Measurements from ENCODE around the gene HELZ2.

DNA sequence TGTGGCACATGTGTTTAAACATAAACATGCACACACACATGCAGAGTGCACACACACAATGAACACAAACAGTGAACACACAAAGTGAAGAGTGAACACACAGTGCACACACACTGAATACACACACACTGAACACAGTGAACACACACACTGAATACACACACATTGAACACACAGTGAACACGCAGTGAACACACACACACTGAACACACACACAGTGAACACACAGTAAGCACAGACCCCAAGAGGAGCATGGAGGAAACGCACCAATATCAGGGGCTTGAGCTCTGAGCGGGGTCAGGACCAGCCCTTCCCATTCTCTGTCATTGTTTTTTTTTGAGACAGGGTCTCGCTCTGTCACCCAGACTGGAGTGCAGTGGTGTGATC is 17.1 kb upstream of the HELZ2 start:
- TF ChIP-seq, protein P1, sequence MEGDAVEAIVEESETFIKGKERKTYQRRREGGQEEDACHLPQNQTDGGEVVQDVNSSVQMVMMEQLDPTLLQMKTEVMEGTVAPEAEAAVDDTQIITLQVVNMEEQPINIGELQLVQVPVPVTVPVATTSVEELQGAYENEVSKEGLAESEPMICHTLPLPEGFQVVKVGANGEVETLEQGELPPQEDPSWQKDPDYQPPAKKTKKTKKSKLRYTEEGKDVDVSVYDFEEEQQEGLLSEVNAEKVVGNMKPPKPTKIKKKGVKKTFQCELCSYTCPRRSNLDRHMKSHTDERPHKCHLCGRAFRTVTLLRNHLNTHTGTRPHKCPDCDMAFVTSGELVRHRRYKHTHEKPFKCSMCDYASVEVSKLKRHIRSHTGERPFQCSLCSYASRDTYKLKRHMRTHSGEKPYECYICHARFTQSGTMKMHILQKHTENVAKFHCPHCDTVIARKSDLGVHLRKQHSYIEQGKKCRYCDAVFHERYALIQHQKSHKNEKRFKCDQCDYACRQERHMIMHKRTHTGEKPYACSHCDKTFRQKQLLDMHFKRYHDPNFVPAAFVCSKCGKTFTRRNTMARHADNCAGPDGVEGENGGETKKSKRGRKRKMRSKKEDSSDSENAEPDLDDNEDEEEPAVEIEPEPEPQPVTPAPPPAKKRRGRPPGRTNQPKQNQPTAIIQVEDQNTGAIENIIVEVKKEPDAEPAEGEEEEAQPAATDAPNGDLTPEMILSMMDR (IDR thresholded peaks at IDR 0.05; ENCODE audit: insufficient read depth, low read depth, low read length): no peak
- no peak for TF ChIP-seq EZH2 (IDR thresholded peaks at IDR 0.05; ENCODE audit: insufficient read depth, low read length)
